CD4-positive, alpha-beta T cell treated with Interleukin-17A for 1 hour (primary cell): ENCODE measurements around the gene ANKDD1A.

Experiments used
- DNase-seq: peaks from one replicate; pipeline ENCODE4 v3.0.0-alpha.2; 2020

ANKDD1A gene

GRCh38 chr15:64911311-64912186, at the start of gene ANKDD1A:
Gene ANKDD1A (plus strand): TSS chr15:64911902. CDS start chr15:64911931, 29 bp downstream.
- peak; percentile 40 for DNase-seq

- no peak for DNase-seq
Measured at GRCh38 chr15:64861960-64862359, 49.7 kb upstream of the ANKDD1A start.

GRCh38 chr15:64862408-64862807, 49.3 kb upstream of the ANKDD1A start:
- no peak for DNase-seq

GRCh38 chr15:64864068-64864467, 47.6 kb upstream of the ANKDD1A start:
- DNase-seq, result no peak

- DNase-seq, result no peak
Measured at GRCh38 chr15:64865126-64865997, 46.3 kb upstream of the ANKDD1A start.

GRCh38 chr15:64865998-64866520, 45.6 kb upstream of the ANKDD1A start:
- DNase-seq, result no peak

GRCh38 chr15:64869501-64869900, 42.2 kb upstream of the ANKDD1A start:
- DNase-seq, result no peak

GRCh38 chr15:64870353-64870752, 41.3 kb upstream of the ANKDD1A start:
- DNase-seq, result no peak

- no peak for DNase-seq
Measured at GRCh38 chr15:64875641-64876223, 36.0 kb upstream of the ANKDD1A start.

GRCh38 chr15:64877435-64877834, 34.3 kb upstream of the ANKDD1A start:
- peak; percentile 18 for DNase-seq

- no peak for DNase-seq
Measured at GRCh38 chr15:64878705-64879104, 33.0 kb upstream of the ANKDD1A start.

- peak; percentile 66 for DNase-seq
Measured at GRCh38 chr15:64883100-64883581, 28.6 kb upstream of the ANKDD1A start.

- peak; percentile 78 for DNase-seq
Measured at GRCh38 chr15:64883997-64884511, 27.6 kb upstream of the ANKDD1A start.

GRCh38 chr15:64884679-64885078, 27.0 kb upstream of the ANKDD1A start:
- no peak for DNase-seq

GRCh38 chr15:64888336-64888735, 23.4 kb upstream of the ANKDD1A start:
- no peak for DNase-seq

GRCh38 chr15:64891561-64891960, 20.1 kb upstream of the ANKDD1A start:
- DNase-seq, result no peak

- peak; percentile 35 for DNase-seq
Measured at GRCh38 chr15:64892847-64893403, 18.8 kb upstream of the ANKDD1A start.

GRCh38 chr15:64893481-64894394, 18.0 kb upstream of the ANKDD1A start:
- peak; percentile 97 for DNase-seq

- DNase-seq, result peak; percentile 92
Measured at GRCh38 chr15:64894395-64895056, 17.2 kb upstream of the ANKDD1A start.

GRCh38 chr15:64895285-64896065, 16.2 kb upstream of the ANKDD1A start:
- peak; percentile 76 for DNase-seq
